Smooth muscle cell (in vitro differentiated cells): Measurements from ENCODE around the gene CNOT4. TPM values are rescaled to one million over a fixed set of nuclear protein-coding genes. Genes with fewer than 3 reads are reported as not detected.
"Not testable (repeated sequence)": the region's sequence is repeated elsewhere in the genome, so short reads cannot be mapped to it uniquely, and the experiment has no call there.

Experiments
- DNase-seq: peaks from one replicate; lab custom pipeline; 2025; ENCODE audit not compliant: unreplicated experiment; lab: John Stamatoyannopoulos, UW
- H2AFZ ChIP-seq: fragments of 200-600 bp; sonication (generic); 2 replicates; pipeline ENCODE4 v1.6.0; 2016; ENCODE audit warnings: antibody characterized with exemption, low read depth, mild to moderate bottlenecking
- H3F3A ChIP-seq: fragments of 200-600 bp; sonication (generic); 2 replicates; pipeline ENCODE4 v1.6.0; 2017; ENCODE audit warnings: antibody characterized with exemption, low read depth
- H3K27ac ChIP-seq: fragments of 200-600 bp; sonication (generic); 2 replicates; pipeline ENCODE4 v1.5.1; 2016; ENCODE audit warnings: low read depth, mild to moderate bottlenecking
- H3K27me3 ChIP-seq: fragments of 200-600 bp; sonication (generic); 2 replicates; pipeline ENCODE4 v1.6.1; 2016; ENCODE audit warnings: low read depth, mild to moderate bottlenecking
- H3K36me3 ChIP-seq: fragments of 200-600 bp; sonication (generic); 2 replicates; pipeline ENCODE4 v1.5.1; 2016; ENCODE audit warnings: low read depth
- H3K4me1 ChIP-seq: fragments of 200-600 bp; sonication (generic); 2 replicates; pipeline ENCODE4 v1.5.1; 2016; ENCODE audit warnings: low read depth
- H3K4me2 ChIP-seq: fragments of 200-600 bp; sonication (generic); 2 replicates; pipeline ENCODE4 v1.6.0; 2016; ENCODE audit warnings: mild to moderate bottlenecking
- H3K4me3 ChIP-seq: fragments of 200-600 bp; sonication (generic); 2 replicates; pipeline ENCODE4 v1.5.1; 2016; ENCODE audit warnings: mild to moderate bottlenecking
- H3K79me2 ChIP-seq: fragments of 200-600 bp; sonication (generic); 2 replicates; pipeline ENCODE4 v1.6.0; 2016; ENCODE audit warnings: low read depth, mild to moderate bottlenecking
- H3K9ac ChIP-seq: fragments of 200-600 bp; sonication (generic); 2 replicates; pipeline ENCODE4 v1.6.0; 2016; ENCODE audit warnings: low read depth
- H3K9me3 ChIP-seq: fragments of 200-600 bp; sonication (generic); replicated peaks from 2 replicates; pipeline ENCODE4 v1.5.1; 2016; ENCODE audit warnings: low read depth
- H4K20me1 ChIP-seq: fragments of 200-600 bp; sonication (generic); 2 replicates; pipeline ENCODE4 v1.6.0; 2016; ENCODE audit warnings: low read depth
- CTCF ChIP-seq: fragments of 200-600 bp; sonication (generic); IDR thresholded peaks from 2 replicates; pipeline ENCODE4 v1.5.1; 2017; ENCODE audit warnings: borderline replicate concordance, mild to moderate bottlenecking, antibody characterized with exemption; ENCODE audit not compliant: insufficient read depth, poor library complexity, severe bottlenecking
- WGBS: methylation state at CpG from one replicate; pipeline ENCODE4 v1.1.7; 2016; ENCODE audit warnings: low lambda C conversion rate; 5-methylcytosine and 5-hydroxymethylcytosine counted together
- polyA plus RNA-seq: library from polyadenylated mRNA; unstranded; fragments of >200 nt; fragmentation: Nextera tagmentation; extraction: Ambion mirVana; gene quantifications from 2 replicates; pipeline ENCODE4 v1.2.1, GENCODE V29; 2016
- total RNA-seq: library from RNA; depleted of rRNA; stranded (reverse); fragments of >200 nt; gene quantifications from 2 replicates; pipeline ENCODE4 v1.2.3, GENCODE V29; 2014

Gene CNOT4
- total and polyA plus RNA-seq, 2 experiments from 2014 or later: 15.8 to 22.9 TPM

DNA sequence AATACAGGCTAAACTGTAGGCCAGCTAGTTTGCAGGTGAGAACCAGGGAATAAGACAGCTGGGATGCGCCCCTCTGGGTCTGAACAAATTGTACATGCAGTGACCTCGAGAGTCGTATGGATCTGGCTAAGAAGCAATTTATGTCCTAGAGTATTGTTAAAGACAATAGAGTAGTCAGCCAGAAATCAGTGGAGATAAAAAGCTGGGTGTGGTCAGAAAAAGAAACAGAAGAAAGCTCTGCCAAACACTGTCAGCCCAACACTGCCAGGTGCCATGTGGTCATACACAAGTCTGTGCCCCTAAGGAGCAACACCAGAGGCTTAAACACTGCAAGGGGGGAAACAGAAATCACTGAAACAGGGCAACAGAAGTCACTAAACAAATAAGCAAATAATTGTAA is 62.2 kb downstream of the CNOT4 start:
- no peak for DNase-seq
- TF ChIP-seq CTCF: no peak
- no peak overlapping the region for H3K9ac ChIP-seq
- peaks cover 74% of the 10 kb centered on the region for H3K79me2 ChIP-seq
- no peak overlapping the region for H3K4me2 ChIP-seq
- WGBS: 89% methylated on average over 3 of the region's 3 CpGs
- H3K9me3 ChIP-seq: no peaks in the 10 kb centered on the region
- H2AFZ ChIP-seq: no peak overlapping the region
- no peaks in the 10 kb centered on the region for H3K27me3 ChIP-seq
- no peaks in the 10 kb centered on the region for H3K36me3 ChIP-seq
- H3K4me3 ChIP-seq: no peak overlapping the region
- H3K27ac ChIP-seq: no peak overlapping the region
- no peaks in the 10 kb centered on the region for H3K4me1 ChIP-seq
- H4K20me1 ChIP-seq: peaks cover 96% of the 10 kb centered on the region
- H3F3A ChIP-seq: no peaks in the 10 kb centered on the region

GRCh38 chr7:135445690-135446089 is 64.2 kb downstream of the CNOT4 start:
- H3K4me2 ChIP-seq: no peak overlapping the region
- no peaks in the 10 kb centered on the region for H3F3A ChIP-seq
- H3K27me3 ChIP-seq: no peaks in the 10 kb centered on the region
- no peaks in the 10 kb centered on the region for H3K36me3 ChIP-seq
- H3K79me2 ChIP-seq: peaks cover 76% of the 10 kb centered on the region
- no peak overlapping the region for H2AFZ ChIP-seq
- no peaks in the 10 kb centered on the region for H3K9me3 ChIP-seq
- H3K27ac ChIP-seq: no peak overlapping the region
- no peak for TF ChIP-seq CTCF
- no peak overlapping the region for H3K4me3 ChIP-seq
- no peak overlapping the region for H3K9ac ChIP-seq
- DNase-seq: no peak
- H4K20me1 ChIP-seq: peaks cover 96% of the 10 kb centered on the region
- H3K4me1 ChIP-seq: no peaks in the 10 kb centered on the region

DNA sequence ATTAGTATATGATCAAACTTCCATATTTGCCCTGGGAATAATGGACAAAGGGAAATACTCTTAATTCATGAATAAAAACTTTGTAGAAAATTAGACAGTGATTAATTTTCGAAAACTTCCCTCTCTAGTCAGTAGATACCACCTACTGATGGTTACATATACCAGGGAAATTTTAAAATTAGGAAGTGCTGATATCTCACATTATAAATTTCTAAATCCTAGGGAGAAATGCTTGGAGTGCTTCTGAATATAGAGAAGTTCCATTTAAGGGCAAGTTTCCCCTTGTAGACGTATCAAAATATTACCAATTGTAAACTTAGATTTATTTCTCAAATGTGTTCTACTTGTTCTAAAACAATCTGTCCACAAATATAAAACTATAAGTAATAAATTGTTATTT is 64.6 kb downstream of the CNOT4 start:
- not testable (repeated sequence) for H3K4me2 ChIP-seq, DNase-seq, H3K9me3 ChIP-seq, H3K4me1 ChIP-seq, H3K27ac ChIP-seq, H3K4me3 ChIP-seq, H3K9ac ChIP-seq, H2AFZ ChIP-seq, H3K36me3 ChIP-seq, H3K27me3 ChIP-seq, H3F3A ChIP-seq
- H4K20me1 ChIP-seq: peaks cover 96% of the 10 kb centered on the region
- H3K79me2 ChIP-seq: peaks cover 76% of the 10 kb centered on the region
- 100% methylated on average over 2 of the region's 2 CpGs for WGBS

- Histone ChIP-seq H3K36me3 (no peaks in the 10 kb centered on the region), H3K27me3 (no peaks in the 10 kb centered on the region), H3K4me1 (no peaks in the 10 kb centered on the region), H3F3A (no peaks in the 10 kb centered on the region), H3K4me3 (no peak overlapping the region), H2AFZ (no peak overlapping the region), H4K20me1 (peaks cover 86% of the 10 kb centered on the region), H3K27ac (no peak overlapping the region), H3K4me2 (no peak overlapping the region), H3K79me2 (peaks cover 58% of the 10 kb centered on the region), H3K9me3 (no peaks in the 10 kb centered on the region), H3K9ac (no peak overlapping the region)
- no peak for DNase-seq
- no peak for TF ChIP-seq CTCF
Measured at GRCh38 chr7:135441791-135442190, 68.1 kb downstream of the CNOT4 start.
